KBM-7 (cell line): Measurements from ENCODE around the gene EMX1.
A peak's percentile ranks its signal among the peaks of the same experiment; 100 is the strongest.

ENCODE experiments used
- DNase-seq: peaks from one replicate; pipeline ENCODE4 v3.0.0-alpha.2; 2015
- in situ Hi-C: fragments of 300-500 bp; cut with MboI; formaldehyde crosslinking; loops from 2 replicates; pipeline ENCODE4 v1.14.3; 2020; ENCODE audit warnings: low sequenced_read_pairs, low pct_unique_long_range_greater_than_20kb, mixed read lengths

The EMX1 gene

GRCh38 chr2:72952961-72953360 lies 35.6 kb downstream of the EMX1 start:
- in situ Hi-C loops = no loop called here
- no peak for DNase-seq

GRCh38 chr2:72953528-72953927 lies 36.2 kb downstream of the EMX1 start:
- in situ Hi-C loops = no loop called here
- DNase-seq = no peak

- in situ Hi-C loops = no loop called here
- DNase-seq = no peak
These were observed 36.7 kb downstream of the EMX1 start for GRCh38 chr2:72953976-72954375.

GRCh38 chr2:72954376-72955227 lies 37.3 kb downstream of the EMX1 start:
- no peak for DNase-seq
- in situ Hi-C loops = no loop called here

- in situ Hi-C loops = no loop called here
- DNase-seq = no peak
These were observed 38.1 kb downstream of the EMX1 start for GRCh38 chr2:72955228-72956049.

GRCh38 chr2:72956050-72956395 lies 38.7 kb downstream of the EMX1 start:
- no peak for DNase-seq
- in situ Hi-C loops = no loop called here

- no peak for DNase-seq
- in situ Hi-C loops = no loop called here
These were observed 39.6 kb downstream of the EMX1 start for GRCh38 chr2:72956936-72957335.

GRCh38 chr2:72958542-72959385 lies 41.4 kb downstream of the EMX1 start:
- no peak for DNase-seq
- in situ Hi-C loops = no loop called here

GRCh38 chr2:72959554-72959953 lies 42.2 kb downstream of the EMX1 start:
- in situ Hi-C loops = no loop called here
- DNase-seq = no peak

- no peak for DNase-seq
- in situ Hi-C loops = no loop called here
These were observed 43.0 kb downstream of the EMX1 start for GRCh38 chr2:72959995-72960981.

GRCh38 chr2:72961036-72961720 lies 43.9 kb downstream of the EMX1 start:
- in situ Hi-C loops = no loop called here
- no peak for DNase-seq

GRCh38 chr2:72961853-72962468 lies 44.6 kb downstream of the EMX1 start:
- peak; percentile 14 for DNase-seq
- in situ Hi-C loops = no loop called here

GRCh38 chr2:72962911-72963310 lies 45.6 kb downstream of the EMX1 start:
- DNase-seq = no peak
- in situ Hi-C loops = no loop called here

- in situ Hi-C loops = no loop called here
- no peak for DNase-seq
These were observed 46.3 kb downstream of the EMX1 start for GRCh38 chr2:72963423-72964145.

- in situ Hi-C loops = no loop called here
- DNase-seq = no peak
These were observed 46.8 kb downstream of the EMX1 start for GRCh38 chr2:72964146-72964525.

GRCh38 chr2:72965016-72965415 lies 47.7 kb downstream of the EMX1 start:
- DNase-seq = no peak
- in situ Hi-C loops = no loop called here
